Activated CD8-positive, alpha-beta memory T cell treated with anti-CD3 and anti-CD28 coated beads, Interleukin-2, amount 10 ng/mL, durations not matched to agents 7 days and 5 days (primary cell): ENCODE data around the gene SLC66A2. TPM values are rescaled to one million over a fixed set of nuclear protein-coding genes. Genes with fewer than 3 reads are reported as not detected.

Source experiments
- ATAC-seq: fragments of 150-1000 bp; cut with Tn5 transposase; one replicate; pipeline ENCODE4 v1.10.0; 2021; ENCODE audit warnings: moderate library complexity
- CTCF ChIA-PET: fragments of 350-600 bp; sonication (Branson Sonifier 250); formaldehyde crosslinking; loops from one replicate; lab custom pipeline; 2021; ENCODE audit warnings: antibody characterized with exemption; lab: Charles Lee
- DNase-seq: peaks from one replicate; pipeline ENCODE4 v3.0.0-alpha.2; 2020
- H3K27ac Mint-ChIP-seq: one replicate; pipeline ENCODE4 v1.8.0; 2021; ENCODE audit warnings: mild to moderate bottlenecking, mixed read lengths
- H3K27me3 Mint-ChIP-seq: one replicate; pipeline ENCODE4 v1.8.0; 2021; ENCODE audit warnings: mixed read lengths
- H3K36me3 Mint-ChIP-seq: one replicate; pipeline ENCODE4 v1.8.0; 2021; ENCODE audit warnings: mild to moderate bottlenecking, mixed read lengths
- H3K4me1 Mint-ChIP-seq: one replicate; pipeline ENCODE4 v1.8.0; 2021; ENCODE audit warnings: mixed read lengths
- H3K4me3 Mint-ChIP-seq: one replicate; pipeline ENCODE4 v1.8.0; 2021; ENCODE audit warnings: mild to moderate bottlenecking, moderate library complexity, mixed read lengths
- H3K9me3 Mint-ChIP-seq: one replicate; pipeline ENCODE4 v1.8.0; 2022; ENCODE audit warnings: low read depth, mixed read lengths
- total RNA-seq, 2 experiments: library from RNA; stranded (reverse); gene quantifications; one replicate each; pipeline ENCODE4 v1.2.3, GENCODE V29; 2021

Gene SLC66A2
- total RNA-seq, 2 experiments from 2014 or later = 23.4 TPM

GRCh38 chr18:79944126-79944731, 7.2 kb downstream of the SLC66A2 start:
- Mint-ChIP-seq H3K4me3 (no peak overlapping the region), H3K27ac (no peak overlapping the region), H3K4me1 (peaks cover 18% of the 10 kb centered on the region), H3K27me3 (no peaks in the 10 kb centered on the region), H3K9me3 (no peaks in the 10 kb centered on the region), H3K36me3 (peaks cover 18% of the 10 kb centered on the region)
- peak; percentile 82 for ATAC-seq
- DNase-seq = peak; percentile 76
- CTCF ChIA-PET = interaction anchor here (0.8 to 1.1 kb wide), 3 partner anchors 16 to 44 kb away, joined by 3 read pairs; partner anchors contain the start of gene TXNL4A

GRCh38 chr18:79943608-79944125, 7.8 kb downstream of the SLC66A2 start:
- H3K27ac Mint-ChIP-seq = no peak overlapping the region
- peaks cover 18% of the 10 kb centered on the region for H3K36me3 Mint-ChIP-seq
- ATAC-seq = no peak
- DNase-seq = no peak
- CTCF ChIA-PET = interaction anchor here (0.6 to 1.1 kb wide), 4 partner anchors 16 to 289 kb away, joined by 3 read pairs; partner anchors contain the start of gene TXNL4A
- H3K4me1 Mint-ChIP-seq = peaks cover 18% of the 10 kb centered on the region
- no peak overlapping the region for H3K4me3 Mint-ChIP-seq
- H3K27me3 Mint-ChIP-seq = no peaks in the 10 kb centered on the region
- H3K9me3 Mint-ChIP-seq = no peaks in the 10 kb centered on the region

GRCh38 chr18:79942786-79943607, 8.5 kb downstream of the SLC66A2 start:
- no peaks in the 10 kb centered on the region for H3K9me3 Mint-ChIP-seq
- H3K36me3 Mint-ChIP-seq = peaks cover 19% of the 10 kb centered on the region
- H3K27me3 Mint-ChIP-seq = no peaks in the 10 kb centered on the region
- CTCF ChIA-PET = interaction anchor here (0.6 to 1.5 kb wide), 2 partner anchors 20 to 288 kb away, joined by 3 read pairs; no protein-coding TSS in a partner anchor
- DNase-seq (no peak), ATAC-seq (no peak)
- no peak overlapping the region for H3K27ac Mint-ChIP-seq
- H3K4me1 Mint-ChIP-seq = peaks cover 18% of the 10 kb centered on the region
- no peak overlapping the region for H3K4me3 Mint-ChIP-seq

GRCh38 chr18:79942211-79942610, 9.2 kb downstream of the SLC66A2 start:
- H3K27ac Mint-ChIP-seq = no peak overlapping the region
- no peak for DNase-seq
- H3K9me3 Mint-ChIP-seq = no peaks in the 10 kb centered on the region
- CTCF ChIA-PET = interaction anchor here (1.5 kb wide), 1 partner anchor 21 kb away, joined by 3 read pairs; no protein-coding TSS in a partner anchor
- H3K36me3 Mint-ChIP-seq = peaks cover 25% of the 10 kb centered on the region
- no peaks in the 10 kb centered on the region for H3K27me3 Mint-ChIP-seq
- no peak for ATAC-seq
- H3K4me3 Mint-ChIP-seq = no peak overlapping the region
- H3K4me1 Mint-ChIP-seq = peaks cover 18% of the 10 kb centered on the region

GRCh38 chr18:79941473-79942119, 9.9 kb downstream of the SLC66A2 start:
- peaks cover 32% of the 10 kb centered on the region for H3K36me3 Mint-ChIP-seq
- ATAC-seq (no peak), DNase-seq (no peak)
- H3K9me3 Mint-ChIP-seq = no peaks in the 10 kb centered on the region
- H3K4me1 Mint-ChIP-seq = peaks cover 18% of the 10 kb centered on the region
- H3K4me3 Mint-ChIP-seq = no peak overlapping the region
- H3K27ac Mint-ChIP-seq = no peak overlapping the region
- CTCF ChIA-PET = interaction anchor here (1.5 kb wide), 1 partner anchor 22 kb away, joined by 3 read pairs; no protein-coding TSS in a partner anchor
- no peaks in the 10 kb centered on the region for H3K27me3 Mint-ChIP-seq

GRCh38 chr18:79940814-79941472, 10.5 kb downstream of the SLC66A2 start:
- no peaks in the 10 kb centered on the region for H3K9me3 Mint-ChIP-seq
- H3K4me1 Mint-ChIP-seq = peaks cover 16% of the 10 kb centered on the region
- H3K27ac Mint-ChIP-seq = no peak overlapping the region
- peaks cover 37% of the 10 kb centered on the region for H3K36me3 Mint-ChIP-seq
- ATAC-seq (no peak), DNase-seq (no peak)
- H3K4me3 Mint-ChIP-seq = no peak overlapping the region
- CTCF ChIA-PET = no interaction called here
- H3K27me3 Mint-ChIP-seq = no peaks in the 10 kb centered on the region

GRCh38 chr18:79940126-79940813, 11.2 kb downstream of the SLC66A2 start:
- ATAC-seq = no peak
- Mint-ChIP-seq H3K27me3 (no peaks in the 10 kb centered on the region), H3K27ac (no peak overlapping the region), H3K9me3 (peaks cover 3% of the 10 kb centered on the region), H3K4me3 (no peak overlapping the region), H3K4me1 (peaks cover 13% of the 10 kb centered on the region), H3K36me3 (peaks cover 43% of the 10 kb centered on the region)
- CTCF ChIA-PET = no interaction called here
- no peak for DNase-seq

GRCh38 chr18:79939096-79939495, 12.4 kb downstream of the SLC66A2 start:
- peaks cover 4% of the 10 kb centered on the region for H3K9me3 Mint-ChIP-seq
- H3K27me3 Mint-ChIP-seq = no peaks in the 10 kb centered on the region
- peaks cover 5% of the 10 kb centered on the region for H3K4me1 Mint-ChIP-seq
- DNase-seq = no peak
- peaks cover 54% of the 10 kb centered on the region for H3K36me3 Mint-ChIP-seq
- no peak for ATAC-seq
- no peak overlapping the region for H3K27ac Mint-ChIP-seq
- CTCF ChIA-PET = no interaction called here
- H3K4me3 Mint-ChIP-seq = no peak overlapping the region

- H3K27me3 Mint-ChIP-seq = no peaks in the 10 kb centered on the region
- peaks cover 8% of the 10 kb centered on the region for H3K9me3 Mint-ChIP-seq
- H3K4me1 Mint-ChIP-seq = peaks cover 2% of the 10 kb centered on the region
- H3K36me3 Mint-ChIP-seq = peaks cover 61% of the 10 kb centered on the region
- CTCF ChIA-PET = no interaction called here
- no peak overlapping the region for H3K27ac Mint-ChIP-seq
- H3K4me3 Mint-ChIP-seq = no peak overlapping the region
- ATAC-seq (no peak), DNase-seq (no peak)
Measured at GRCh38 chr18:79938196-79938595, 13.3 kb downstream of the SLC66A2 start.

GRCh38 chr18:79937103-79937860, 14.2 kb downstream of the SLC66A2 start:
- H3K27me3 Mint-ChIP-seq = no peaks in the 10 kb centered on the region
- ATAC-seq (no peak), DNase-seq (no peak)
- no peaks in the 10 kb centered on the region for H3K4me1 Mint-ChIP-seq
- peaks cover 16% of the 10 kb centered on the region for H3K9me3 Mint-ChIP-seq
- H3K4me3 Mint-ChIP-seq = no peak overlapping the region
- peaks cover 68% of the 10 kb centered on the region for H3K36me3 Mint-ChIP-seq
- CTCF ChIA-PET = no interaction called here
- H3K27ac Mint-ChIP-seq = no peak overlapping the region

GRCh38 chr18:79936641-79937040, 14.8 kb downstream of the SLC66A2 start:
- CTCF ChIA-PET = no interaction called here
- DNase-seq = no peak
- no peak overlapping the region for H3K4me3 Mint-ChIP-seq
- no peaks in the 10 kb centered on the region for H3K27me3 Mint-ChIP-seq
- H3K9me3 Mint-ChIP-seq = peaks cover 20% of the 10 kb centered on the region
- no peak for ATAC-seq
- no peak overlapping the region for H3K27ac Mint-ChIP-seq
- H3K4me1 Mint-ChIP-seq = no peaks in the 10 kb centered on the region
- H3K36me3 Mint-ChIP-seq = peaks cover 71% of the 10 kb centered on the region

GRCh38 chr18:79935925-79936324, 15.5 kb downstream of the SLC66A2 start:
- Mint-ChIP-seq H3K9me3 (peaks cover 26% of the 10 kb centered on the region), H3K4me1 (no peaks in the 10 kb centered on the region), H3K36me3 (peaks cover 75% of the 10 kb centered on the region), H3K4me3 (no peak overlapping the region), H3K27me3 (no peaks in the 10 kb centered on the region), H3K27ac (no peak overlapping the region)
- DNase-seq (no peak), ATAC-seq (no peak)
- CTCF ChIA-PET = no interaction called here
